ENCODE results near the gene TFCP2L1. TPM values are rescaled to one million over a fixed set of nuclear protein-coding genes. Genes with fewer than 3 reads are reported as not detected.

Gene TFCP2L1
- total and polyA plus RNA-seq, 4 donors: 0.06 to 1.5 (median 0.36) TPM

DNA sequence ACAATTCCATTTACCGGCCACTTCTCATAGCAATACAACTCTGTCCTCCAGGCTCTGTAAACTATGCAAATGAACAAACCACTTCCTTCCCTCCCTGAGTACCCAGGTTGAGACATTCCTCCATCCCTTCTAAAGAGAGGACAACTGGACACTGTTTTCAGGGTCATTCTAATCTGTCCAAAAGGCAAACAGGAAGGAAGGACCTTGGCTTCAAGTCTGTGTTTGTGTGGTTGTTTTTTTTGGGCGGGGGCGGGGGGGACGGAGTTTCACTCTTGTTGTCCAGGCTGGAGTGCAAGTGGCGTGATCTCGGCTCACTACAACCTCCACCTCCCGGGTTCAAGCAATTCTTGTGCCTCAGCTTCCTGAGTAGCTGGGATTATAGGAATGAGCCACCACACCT, 3.3 kb downstream of the TFCP2L1 start:
- H3K27ac ChIP-seq (ENCODE audit: low read depth in 1 of 2, low read length in 2 of 2): no peak overlapping the region
- H3K4me3 ChIP-seq (ENCODE audit: low read depth in 1 of 3, low read length in 3 of 3): no peak overlapping the region
- no peaks in the 10 kb centered on the region for H3K9me3 ChIP-seq (ENCODE audit: control insufficient read depth in 4 of 4, low read length in 3 of 4)
- peaks cover 6 to 35% (median 25%) of the 10 kb centered on the region in 4 donors for H3K4me1 ChIP-seq (ENCODE audit: control insufficient read depth in 4 of 4, insufficient read depth in 4 of 4, low read length in 3 of 4)
- no peak overlapping the region for H3K9ac ChIP-seq (ENCODE audit: low read depth in 1 of 2, low read length in 2 of 2)
- WGBS: 46% methylated on average over 7 of the region's 7 CpGs
- TF ChIP-seq HNF4G (IDR thresholded peaks at IDR 0.05) (no peak), GABPA (IDR thresholded peaks at IDR 0.05 in 1 of 2, conservative IDR thresholded peaks at IDR 0.05 in 1 of 2) (no peak), YY1 (IDR thresholded peaks at IDR 0.05) (no peak), FOXA2 (IDR thresholded peaks at IDR 0.05) (no peak), JUND (IDR thresholded peaks at IDR 0.05) (no peak), FOXA1 (IDR thresholded peaks at IDR 0.05) (no peak), SP1 (IDR thresholded peaks at IDR 0.05) (no peak), EGR1 (IDR thresholded peaks at IDR 0.05; ENCODE audit: low read depth in 2 of 2) (no peak), TAF1 (conservative IDR thresholded peaks at IDR 0.05) (no peak), RXRA (IDR thresholded peaks at IDR 0.05) (no peak), NR2F2 (IDR thresholded peaks at IDR 0.05) (no peak)
- TF ChIP-seq, protein P1, sequence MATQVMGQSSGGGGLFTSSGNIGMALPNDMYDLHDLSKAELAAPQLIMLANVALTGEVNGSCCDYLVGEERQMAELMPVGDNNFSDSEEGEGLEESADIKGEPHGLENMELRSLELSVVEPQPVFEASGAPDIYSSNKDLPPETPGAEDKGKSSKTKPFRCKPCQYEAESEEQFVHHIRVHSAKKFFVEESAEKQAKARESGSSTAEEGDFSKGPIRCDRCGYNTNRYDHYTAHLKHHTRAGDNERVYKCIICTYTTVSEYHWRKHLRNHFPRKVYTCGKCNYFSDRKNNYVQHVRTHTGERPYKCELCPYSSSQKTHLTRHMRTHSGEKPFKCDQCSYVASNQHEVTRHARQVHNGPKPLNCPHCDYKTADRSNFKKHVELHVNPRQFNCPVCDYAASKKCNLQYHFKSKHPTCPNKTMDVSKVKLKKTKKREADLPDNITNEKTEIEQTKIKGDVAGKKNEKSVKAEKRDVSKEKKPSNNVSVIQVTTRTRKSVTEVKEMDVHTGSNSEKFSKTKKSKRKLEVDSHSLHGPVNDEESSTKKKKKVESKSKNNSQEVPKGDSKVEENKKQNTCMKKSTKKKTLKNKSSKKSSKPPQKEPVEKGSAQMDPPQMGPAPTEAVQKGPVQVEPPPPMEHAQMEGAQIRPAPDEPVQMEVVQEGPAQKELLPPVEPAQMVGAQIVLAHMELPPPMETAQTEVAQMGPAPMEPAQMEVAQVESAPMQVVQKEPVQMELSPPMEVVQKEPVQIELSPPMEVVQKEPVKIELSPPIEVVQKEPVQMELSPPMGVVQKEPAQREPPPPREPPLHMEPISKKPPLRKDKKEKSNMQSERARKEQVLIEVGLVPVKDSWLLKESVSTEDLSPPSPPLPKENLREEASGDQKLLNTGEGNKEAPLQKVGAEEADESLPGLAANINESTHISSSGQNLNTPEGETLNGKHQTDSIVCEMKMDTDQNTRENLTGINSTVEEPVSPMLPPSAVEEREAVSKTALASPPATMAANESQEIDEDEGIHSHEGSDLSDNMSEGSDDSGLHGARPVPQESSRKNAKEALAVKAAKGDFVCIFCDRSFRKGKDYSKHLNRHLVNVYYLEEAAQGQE (IDR thresholded peaks at IDR 0.05): no peak
- TF ChIP-seq, protein P2, sequence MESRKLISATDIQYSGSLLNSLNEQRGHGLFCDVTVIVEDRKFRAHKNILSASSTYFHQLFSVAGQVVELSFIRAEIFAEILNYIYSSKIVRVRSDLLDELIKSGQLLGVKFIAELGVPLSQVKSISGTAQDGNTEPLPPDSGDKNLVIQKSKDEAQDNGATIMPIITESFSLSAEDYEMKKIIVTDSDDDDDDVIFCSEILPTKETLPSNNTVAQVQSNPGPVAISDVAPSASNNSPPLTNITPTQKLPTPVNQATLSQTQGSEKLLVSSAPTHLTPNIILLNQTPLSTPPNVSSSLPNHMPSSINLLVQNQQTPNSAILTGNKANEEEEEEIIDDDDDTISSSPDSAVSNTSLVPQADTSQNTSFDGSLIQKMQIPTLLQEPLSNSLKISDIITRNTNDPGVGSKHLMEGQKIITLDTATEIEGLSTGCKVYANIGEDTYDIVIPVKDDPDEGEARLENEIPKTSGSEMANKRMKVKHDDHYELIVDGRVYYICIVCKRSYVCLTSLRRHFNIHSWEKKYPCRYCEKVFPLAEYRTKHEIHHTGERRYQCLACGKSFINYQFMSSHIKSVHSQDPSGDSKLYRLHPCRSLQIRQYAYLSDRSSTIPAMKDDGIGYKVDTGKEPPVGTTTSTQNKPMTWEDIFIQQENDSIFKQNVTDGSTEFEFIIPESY (IDR thresholded peaks at IDR 0.05): no peak
- no peaks in the 10 kb centered on the region for H3K36me3 ChIP-seq (ENCODE audit: control insufficient read depth in 4 of 4, insufficient read depth in 3 of 4, low read depth in 1 of 4, low read length in 3 of 4)
- peaks cover 0 to 2% (median under 1%) of the 10 kb centered on the region in 4 donors for H3K27me3 ChIP-seq (ENCODE audit: control insufficient read depth in 4 of 4, insufficient read depth in 4 of 4, low read length in 3 of 4)
- DNase-seq (ENCODE audit: low spot score): no peak

GRCh38 chr2:121281107-121281506, 3.9 kb downstream of the TFCP2L1 start:
- H3K27me3 ChIP-seq (ENCODE audit: control insufficient read depth in 4 of 4, insufficient read depth in 4 of 4, low read length in 3 of 4): peaks cover 0 to 2% (median under 1%) of the 10 kb centered on the region in 4 donors
- DNase-seq (ENCODE audit: low spot score): no peak
- no peaks in the 10 kb centered on the region for H3K9me3 ChIP-seq (ENCODE audit: control insufficient read depth in 4 of 4, low read length in 3 of 4)
- H3K36me3 ChIP-seq (ENCODE audit: control insufficient read depth in 4 of 4, insufficient read depth in 3 of 4, low read depth in 1 of 4, low read length in 3 of 4): no peaks in the 10 kb centered on the region
- H3K27ac ChIP-seq (ENCODE audit: low read depth in 1 of 2, low read length in 2 of 2): no peak overlapping the region
- peaks cover 6 to 35% (median 25%) of the 10 kb centered on the region in 4 donors for H3K4me1 ChIP-seq (ENCODE audit: control insufficient read depth in 4 of 4, insufficient read depth in 4 of 4, low read length in 3 of 4)
- H3K4me3 ChIP-seq (ENCODE audit: low read depth in 1 of 3, low read length in 3 of 3): no peak overlapping the region
- H3K9ac ChIP-seq (ENCODE audit: low read depth in 1 of 2, low read length in 2 of 2): no peak overlapping the region
- no peak for TF ChIP-seq RXRA (IDR thresholded peaks at IDR 0.05)
- TF ChIP-seq, protein P3, sequence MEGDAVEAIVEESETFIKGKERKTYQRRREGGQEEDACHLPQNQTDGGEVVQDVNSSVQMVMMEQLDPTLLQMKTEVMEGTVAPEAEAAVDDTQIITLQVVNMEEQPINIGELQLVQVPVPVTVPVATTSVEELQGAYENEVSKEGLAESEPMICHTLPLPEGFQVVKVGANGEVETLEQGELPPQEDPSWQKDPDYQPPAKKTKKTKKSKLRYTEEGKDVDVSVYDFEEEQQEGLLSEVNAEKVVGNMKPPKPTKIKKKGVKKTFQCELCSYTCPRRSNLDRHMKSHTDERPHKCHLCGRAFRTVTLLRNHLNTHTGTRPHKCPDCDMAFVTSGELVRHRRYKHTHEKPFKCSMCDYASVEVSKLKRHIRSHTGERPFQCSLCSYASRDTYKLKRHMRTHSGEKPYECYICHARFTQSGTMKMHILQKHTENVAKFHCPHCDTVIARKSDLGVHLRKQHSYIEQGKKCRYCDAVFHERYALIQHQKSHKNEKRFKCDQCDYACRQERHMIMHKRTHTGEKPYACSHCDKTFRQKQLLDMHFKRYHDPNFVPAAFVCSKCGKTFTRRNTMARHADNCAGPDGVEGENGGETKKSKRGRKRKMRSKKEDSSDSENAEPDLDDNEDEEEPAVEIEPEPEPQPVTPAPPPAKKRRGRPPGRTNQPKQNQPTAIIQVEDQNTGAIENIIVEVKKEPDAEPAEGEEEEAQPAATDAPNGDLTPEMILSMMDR (IDR thresholded peaks at IDR 0.05; ENCODE audit: low read depth, low read length, missing input control): no peak
- TF ChIP-seq FOXA2 (IDR thresholded peaks at IDR 0.05): no peak
- no peak for TF ChIP-seq FOXA1 (IDR thresholded peaks at IDR 0.05)
- TF ChIP-seq, protein P1 (IDR thresholded peaks at IDR 0.05): no peak
- TF ChIP-seq, protein P4, sequence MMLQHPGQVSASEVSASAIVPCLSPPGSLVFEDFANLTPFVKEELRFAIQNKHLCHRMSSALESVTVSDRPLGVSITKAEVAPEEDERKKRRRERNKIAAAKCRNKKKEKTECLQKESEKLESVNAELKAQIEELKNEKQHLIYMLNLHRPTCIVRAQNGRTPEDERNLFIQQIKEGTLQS (IDR thresholded peaks at IDR 0.05): no peak
- TF ChIP-seq, protein P5, sequence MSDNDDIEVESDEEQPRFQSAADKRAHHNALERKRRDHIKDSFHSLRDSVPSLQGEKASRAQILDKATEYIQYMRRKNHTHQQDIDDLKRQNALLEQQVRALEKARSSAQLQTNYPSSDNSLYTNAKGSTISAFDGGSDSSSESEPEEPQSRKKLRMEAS (IDR thresholded peaks at IDR 0.05): no peak
- TF ChIP-seq HNF4A (conservative IDR thresholded peaks at IDR 0.05): no peak
- no peak for TF ChIP-seq EGR1 (IDR thresholded peaks at IDR 0.05; ENCODE audit: low read depth in 2 of 2)
- no peak for TF ChIP-seq RAD21 (IDR thresholded peaks at IDR 0.05)
- TF ChIP-seq NR2F2 (IDR thresholded peaks at IDR 0.05): no peak
- TF ChIP-seq HNF4G (IDR thresholded peaks at IDR 0.05): no peak
- no peak for TF ChIP-seq JUND (IDR thresholded peaks at IDR 0.05)
- TF ChIP-seq SP1 (IDR thresholded peaks at IDR 0.05): no peak
- TF ChIP-seq GABPA (IDR thresholded peaks at IDR 0.05 in 1 of 2, conservative IDR thresholded peaks at IDR 0.05 in 1 of 2): no peak
- no peak for TF ChIP-seq TAF1 (conservative IDR thresholded peaks at IDR 0.05)
- TF ChIP-seq, protein P2 (IDR thresholded peaks at IDR 0.05): no peak
- 90% methylated on average over 19 of the region's 19 CpGs for whole genome bisulfite sequencing

Data from liver (tissue), 9 donors.